Adipose tissue (tissue), 3 donors: ENCODE data around the gene PCCB. TPM values are rescaled to one million over a fixed set of nuclear protein-coding genes. Genes with fewer than 3 reads are reported as not detected.
"Not testable (repeated sequence)": the region's sequence is repeated elsewhere in the genome, so short reads cannot be mapped to it uniquely, and the experiment has no call there.

Source experiments
- H3K27ac ChIP-seq: one replicate; pipeline ENCODE4 v1.5.1; 2013; ENCODE audit warnings: low read depth, low read length
- whole genome bisulfite sequencing, 3 donors: extraction: QIAGEN DNeasy Blood & Tissue Kit; methylation state at CpG; one replicate each; pipeline ENCODE4 v1.1.7; 2013; 5-methylcytosine and 5-hydroxymethylcytosine counted together
- polyA plus RNA-seq, 3 donors: library from polyadenylated mRNA; stranded (reverse); fragments of 200-250 nt; gene quantifications; one replicate each; pipeline ENCODE4 v1.2.3, GENCODE V29; 2013
- donor health status: healthy with polysubstance abuse.
- donor health status: Bipolar disorder and iron deficiency.
- donor health status: healthy.

PCCB gene
- polyA plus RNA-seq = 10 to 100 TPM; 13.2 to 41.2 (median 26.8) TPM

- H3K27ac ChIP-seq = peak within 1 kb of the TSS; percentile 34
- WGBS, 3 donors = 0 to 1% (median 0%) methylated on average over 59 to 64 of the region's 64 CpGs
These were observed at the start of gene PCCB for GRCh38 chr3:136250059-136250902. PCCB (plus strand) TSS chr3:136250340; CDS start chr3:136250376, 36 bp downstream.

GRCh38 chr3:136207489-136208115 is 42.5 kb upstream of the PCCB start:
- WGBS, 3 donors = 67 to 75% (median 69%) methylated on average over 4 of the region's 4 CpGs
- H3K27ac ChIP-seq = no peak overlapping the region

- H3K27ac ChIP-seq = no peak overlapping the region
These were observed 40.2 kb upstream of the PCCB start for GRCh38 chr3:136209921-136210320.

- H3K27ac ChIP-seq = no peak overlapping the region
- 76 to 89% (median 79%) methylated on average over 2 of the region's 2 CpGs for WGBS, 3 donors
These were observed 38.6 kb upstream of the PCCB start for GRCh38 chr3:136211547-136211946.

GRCh38 chr3:136222746-136223145 is 27.4 kb upstream of the PCCB start:
- WGBS, 3 donors = 90 to 99% (median 96%) methylated on average over 4 of the region's 4 CpGs
- not testable (repeated sequence) for H3K27ac ChIP-seq

- WGBS, 3 donors = 68 to 83% (median 69%) methylated on average over 2 of the region's 2 CpGs
- H3K27ac ChIP-seq = no peak overlapping the region
These were observed 17.7 kb upstream of the PCCB start for GRCh38 chr3:136232413-136232812.

GRCh38 chr3:136235545-136235944 is 14.6 kb upstream of the PCCB start:
- no peak overlapping the region for H3K27ac ChIP-seq
- WGBS, 3 donors = 88 to 100% (median 94%) methylated on average over 1 of the region's 1 CpG

GRCh38 chr3:136236109-136236508 is 14.0 kb upstream of the PCCB start:
- 71 to 82% (median 74%) methylated on average over 2 of the region's 2 CpGs for WGBS, 3 donors
- H3K27ac ChIP-seq = no peak overlapping the region

GRCh38 chr3:136237103-136237502 is 13.0 kb upstream of the PCCB start:
- no peak overlapping the region for H3K27ac ChIP-seq
- WGBS, 3 donors = 31 to 56% (median 44%) methylated on average over 1 of the region's 1 CpG

- no peak overlapping the region for H3K27ac ChIP-seq
- 85 to 88% (median 87%) methylated on average over 4 of the region's 4 CpGs for WGBS, 3 donors
These were observed 12.0 kb upstream of the PCCB start for GRCh38 chr3:136237961-136238649.

GRCh38 chr3:136239094-136239493 is 11.0 kb upstream of the PCCB start:
- no peak overlapping the region for H3K27ac ChIP-seq
- 45 to 69% (median 57%) methylated on average over 1 of the region's 1 CpG for WGBS, 3 donors

- 41 to 73% (median 43%) methylated on average over 3 of the region's 3 CpGs for WGBS, 3 donors
- no peak overlapping the region for H3K27ac ChIP-seq
These were observed 4.4 kb upstream of the PCCB start for GRCh38 chr3:136245691-136246090.

GRCh38 chr3:136247436-136247835 is 2.7 kb upstream of the PCCB start:
- H3K27ac ChIP-seq = no peak overlapping the region
- 50 to 58% (median 58%) methylated on average over 1 of the region's 1 CpG for WGBS, 3 donors

GRCh38 chr3:136247855-136248590 is 2.1 kb upstream of the PCCB start:
- WGBS, 3 donors = 77 to 90% (median 90%) methylated on average over 4 of the region's 4 CpGs
- no peak overlapping the region for H3K27ac ChIP-seq

- 96 to 98% (median 98%) methylated on average over 3 of the region's 3 CpGs for WGBS, 3 donors
- no peak overlapping the region for H3K27ac ChIP-seq
These were observed 1.0 kb upstream of the PCCB start for GRCh38 chr3:136249091-136249490.

- 61 to 75% (median 69%) methylated on average over 6 of the region's 6 CpGs for WGBS, 3 donors
- H3K27ac ChIP-seq = no peak overlapping the region
These were observed 547 bp upstream of the PCCB start for GRCh38 chr3:136249593-136249992.

GRCh38 chr3:136250903-136251460 is 842 bp downstream of the PCCB start:
- WGBS, 3 donors = 8 to 13% (median 10%) methylated on average over 18 of the region's 18 CpGs
- H3K27ac ChIP-seq = no peak overlapping the region

- no peak overlapping the region for H3K27ac ChIP-seq
- WGBS, 3 donors = 74 to 87% (median 82%) methylated on average over 3 of the region's 3 CpGs
These were observed 1.4 kb downstream of the PCCB start for GRCh38 chr3:136251511-136251910.
